Lower leg skin (tissue), 3 donors: ENCODE measurements around the gene INO80E.

ENCODE experiments used
- POLR2A ChIP-seq, 2 donors: fragments of 450-650 bp; IDR thresholded peaks; one replicate each; pipeline ENCODE4 v1.6.1; 2016 to 2017; ENCODE audit warnings: antibody characterized with exemption in 2 of 2, mild to moderate bottlenecking in 1 of 2, moderate library complexity in 1 of 2
- TF ChIP-seq, protein P1 (sequence below), 3 donors: fragments of 450-650 bp; IDR thresholded peaks; one replicate each; pipeline ENCODE4 v1.5.1; 2016; ENCODE audit warnings: antibody characterized with exemption in 3 of 3, mild to moderate bottlenecking in 3 of 3, moderate library complexity in 2 of 3

- TF ChIP-seq, protein P1, sequence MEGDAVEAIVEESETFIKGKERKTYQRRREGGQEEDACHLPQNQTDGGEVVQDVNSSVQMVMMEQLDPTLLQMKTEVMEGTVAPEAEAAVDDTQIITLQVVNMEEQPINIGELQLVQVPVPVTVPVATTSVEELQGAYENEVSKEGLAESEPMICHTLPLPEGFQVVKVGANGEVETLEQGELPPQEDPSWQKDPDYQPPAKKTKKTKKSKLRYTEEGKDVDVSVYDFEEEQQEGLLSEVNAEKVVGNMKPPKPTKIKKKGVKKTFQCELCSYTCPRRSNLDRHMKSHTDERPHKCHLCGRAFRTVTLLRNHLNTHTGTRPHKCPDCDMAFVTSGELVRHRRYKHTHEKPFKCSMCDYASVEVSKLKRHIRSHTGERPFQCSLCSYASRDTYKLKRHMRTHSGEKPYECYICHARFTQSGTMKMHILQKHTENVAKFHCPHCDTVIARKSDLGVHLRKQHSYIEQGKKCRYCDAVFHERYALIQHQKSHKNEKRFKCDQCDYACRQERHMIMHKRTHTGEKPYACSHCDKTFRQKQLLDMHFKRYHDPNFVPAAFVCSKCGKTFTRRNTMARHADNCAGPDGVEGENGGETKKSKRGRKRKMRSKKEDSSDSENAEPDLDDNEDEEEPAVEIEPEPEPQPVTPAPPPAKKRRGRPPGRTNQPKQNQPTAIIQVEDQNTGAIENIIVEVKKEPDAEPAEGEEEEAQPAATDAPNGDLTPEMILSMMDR (IDR thresholded peaks at IDR 0.05): no peak
- no peak for TF ChIP-seq POLR2A (IDR thresholded peaks at IDR 0.05)
Observed at GRCh38 chr16:30026449-30026848, 30.4 kb downstream of the INO80E start.
